Karpas-422 (cell line): ENCODE measurements around the gene CELF6. TPM values are rescaled to one million over a fixed set of nuclear protein-coding genes. Genes with fewer than 3 reads are reported as not detected.

Experiments
- DNase-seq: peaks from one replicate; pipeline ENCODE4 v3.0.0-alpha.2; 2015
- H2AFZ ChIP-seq: fragments of 200-600 bp; sonication (generic); 2 replicates; pipeline ENCODE4 v1.6.1; 2014; ENCODE audit warnings: antibody characterized with exemption, low read length, mixed read lengths
- H3K27ac ChIP-seq: fragments of 200-600 bp; sonication (generic); 2 replicates; pipeline ENCODE4 v1.5.1; 2014; ENCODE audit warnings: mild to moderate bottlenecking, low read length, moderate library complexity
- H3K27me3 ChIP-seq: fragments of 200-600 bp; sonication (generic); 2 replicates; pipeline ENCODE4 v1.6.1; 2014; ENCODE audit warnings: low read length, mixed read lengths
- H3K36me3 ChIP-seq: fragments of 200-600 bp; sonication (generic); 2 replicates; pipeline ENCODE4 v1.6.1; 2014; ENCODE audit warnings: low read length, mixed read lengths; ENCODE audit not compliant: insufficient read depth
- H3K4me1 ChIP-seq: fragments of 200-600 bp; sonication (generic); 2 replicates; pipeline ENCODE4 v1.6.1; 2014; ENCODE audit warnings: mild to moderate bottlenecking, low read length, mixed read lengths
- H3K4me2 ChIP-seq: fragments of 200-600 bp; sonication (generic); 2 replicates; pipeline ENCODE4 v1.6.1; 2014; ENCODE audit warnings: low read length, low read depth, mild to moderate bottlenecking; ENCODE audit not compliant: poor library complexity, severe bottlenecking
- H3K4me3 ChIP-seq: fragments of 200-600 bp; sonication (generic); 2 replicates; pipeline ENCODE4 v1.5.1; 2014; ENCODE audit warnings: mild to moderate bottlenecking, antibody characterized with exemption, low read length, mixed read lengths
- H3K79me2 ChIP-seq: fragments of 200-600 bp; sonication (generic); 2 replicates; pipeline ENCODE4 v1.6.1; 2014; ENCODE audit warnings: mild to moderate bottlenecking, low read length, mixed read lengths
- H3K9ac ChIP-seq: fragments of 200-600 bp; sonication (generic); 2 replicates; pipeline ENCODE4 v1.6.0; 2014; ENCODE audit warnings: low read length
- H3K9me2 ChIP-seq: fragments of 200-600 bp; sonication (generic), shearing (Covaris generic); replicated peaks from 2 replicates; pipeline ENCODE4 v1.6.0; 2014; ENCODE audit warnings: mild to moderate bottlenecking, low read length, moderate library complexity; ENCODE audit not compliant: insufficient read depth
- H3K9me3 ChIP-seq: fragments of 300-700, 200-600 bp; sonication (generic); 2 replicates; pipeline ENCODE4 v1.6.1; 2014; ENCODE audit warnings: low read length, mixed read lengths
- H4K20me1 ChIP-seq: fragments of 200-600 bp; sonication (generic); 2 replicates; pipeline ENCODE4 v1.6.1; 2014; ENCODE audit warnings: mild to moderate bottlenecking, antibody characterized with exemption, low read length, low read depth; ENCODE audit not compliant: insufficient read depth
- total RNA-seq: library from RNA; depleted of rRNA; stranded (reverse); fragments of >200 nt; shearing (Covaris generic); gene quantifications from 2 replicates; pipeline ENCODE4 v1.2.3, GENCODE V29; 2014; ENCODE audit warnings: low replicate concordance; rRNA removed

CELF6 gene
- total RNA-seq, 1 experiment from 2014 or later = 4.6 TPM

GRCh38 chr15:72235298-72235697 is 84.7 kb downstream of the CELF6 start:
- DNase-seq = no peak
- Histone ChIP-seq H3K27me3 (no peaks in the 10 kb centered on the region), H3K9me2 (no peaks in the 10 kb centered on the region), H3K27ac (no peak overlapping the region), H3K36me3 (no peaks in the 10 kb centered on the region), H3K9ac (no peak overlapping the region), H2AFZ (no peak overlapping the region), H4K20me1 (no peaks in the 10 kb centered on the region), H3K9me3 (no peaks in the 10 kb centered on the region), H3K4me2 (no peak overlapping the region), H3K4me1 (peaks cover 11% of the 10 kb centered on the region), H3K79me2 (peaks cover 7% of the 10 kb centered on the region), H3K4me3 (no peak overlapping the region)

Other genes starting within 250 kb of the CELF6 start
- gene MYO9A, start 202.0 kb downstream of the CELF6 start, total RNA-seq = 78.5 and 142 TPM in 2 replicates
- 1.0 and 6.8 TPM in 2 replicates for gene SENP8, start 201.8 kb downstream of the CELF6 start, total RNA-seq
- gene GRAMD2A, start 122.4 kb downstream of the CELF6 start, total RNA-seq = not detected in 2 replicates
- 869 and 996 TPM in 2 replicates for gene PKM, start 89.0 kb downstream of the CELF6 start, total RNA-seq
- gene PARP6, start 47.6 kb downstream of the CELF6 start, total RNA-seq = 73.2 and 82.0 TPM in 2 replicates
- gene HEXA, start 55.9 kb upstream of the CELF6 start, total RNA-seq = 75.7 and 120 TPM in 2 replicates
- gene TMEM202, start 78.1 kb upstream of the CELF6 start, total RNA-seq = not detected in 2 replicates
- 39.1 and 84.1 TPM in 2 replicates for gene ARIH1, start 154.2 kb upstream of the CELF6 start, total RNA-seq